GM08714 (cell line): ENCODE measurements around the gene UCHL1.

Experiments
- H3K4me3 ChIP-seq: fragments of 200-500 bp; sonication (Bioruptor generic); 2 replicates; pipeline ENCODE4 v1.5.1; 2014; ENCODE audit warnings: mild to moderate bottlenecking, low read length, inconsistent platforms
- ZNF274 ChIP-seq: IDR thresholded peaks from 2 replicates; pipeline ENCODE4 v1.6.1; 2012; ENCODE audit warnings: mild to moderate bottlenecking, low read depth, low read length

The UCHL1 gene

GRCh38 chr4:41256740-41257256, at the start of gene UCHL1:
TSS of gene UCHL1 (plus strand) at chr4:41256928. CDS start at chr4:41256977, 49 bp downstream.
- H3K4me3 ChIP-seq = no peak within 1 kb of the TSS; the same call in 1 of the 2 replicates
- no peak for TF ChIP-seq ZNF274

GRCh38 chr4:41207291-41207831, 49.4 kb upstream of the UCHL1 start:
- H3K4me3 ChIP-seq = no peak overlapping the region
- TF ChIP-seq ZNF274 = no peak

- no peak for TF ChIP-seq ZNF274
- no peak overlapping the region for H3K4me3 ChIP-seq
These were observed 47.5 kb upstream of the UCHL1 start for GRCh38 chr4:41209187-41209586.

- no peak for TF ChIP-seq ZNF274
- no peak overlapping the region for H3K4me3 ChIP-seq
These were observed 46.8 kb upstream of the UCHL1 start for GRCh38 chr4:41209901-41210300.

GRCh38 chr4:41211951-41212615, 44.6 kb upstream of the UCHL1 start:
- H3K4me3 ChIP-seq = no peak overlapping the region
- no peak for TF ChIP-seq ZNF274

- H3K4me3 ChIP-seq = no peak overlapping the region; the same call in 1 of the 2 replicates
- TF ChIP-seq ZNF274 = no peak
These were observed 44.0 kb upstream of the UCHL1 start for GRCh38 chr4:41212616-41213203.

- H3K4me3 ChIP-seq = peak overlapping the region; percentile 68
- TF ChIP-seq ZNF274 = no peak
These were observed 43.0 kb upstream of the UCHL1 start for GRCh38 chr4:41213625-41214135.

- no peak for TF ChIP-seq ZNF274
- peak within 1 kb of the TSS; percentile 68 for H3K4me3 ChIP-seq
These were observed 42.4 kb upstream of the UCHL1 start, which contains the start of gene APBB2 for GRCh38 chr4:41214136-41214824. TSS of gene APBB2 (minus strand) at chr4:41214542. CDS start at chr4:41033254, 181,288 bp downstream.

- no peak for TF ChIP-seq ZNF274
- H3K4me3 ChIP-seq = peak overlapping the region; percentile 19; the same call in 1 of the 2 replicates
These were observed 41.9 kb upstream of the UCHL1 start for GRCh38 chr4:41214825-41215146.

- no peak overlapping the region for H3K4me3 ChIP-seq
- no peak for TF ChIP-seq ZNF274
These were observed 41.6 kb upstream of the UCHL1 start for GRCh38 chr4:41215155-41215554.

- TF ChIP-seq ZNF274 = no peak
- peak overlapping the region; percentile 76; the same call in 1 of the 2 replicates for H3K4me3 ChIP-seq
These were observed 40.8 kb upstream of the UCHL1 start for GRCh38 chr4:41215969-41216293.

- no peak for TF ChIP-seq ZNF274
- peak overlapping the region; percentile 76 for H3K4me3 ChIP-seq
These were observed 40.3 kb upstream of the UCHL1 start for GRCh38 chr4:41216294-41217019.

GRCh38 chr4:41217020-41217333, 39.8 kb upstream of the UCHL1 start:
- no peak for TF ChIP-seq ZNF274
- H3K4me3 ChIP-seq = no peak overlapping the region

GRCh38 chr4:41217374-41217773, 39.4 kb upstream of the UCHL1 start:
- H3K4me3 ChIP-seq = no peak overlapping the region
- no peak for TF ChIP-seq ZNF274
